ENCODE data around the gene CHID1.

The CHID1 gene

GRCh38 chr11:907668-908067 is 2.9 kb downstream of the CHID1 start:
- no peak for DNase-seq

DNA sequence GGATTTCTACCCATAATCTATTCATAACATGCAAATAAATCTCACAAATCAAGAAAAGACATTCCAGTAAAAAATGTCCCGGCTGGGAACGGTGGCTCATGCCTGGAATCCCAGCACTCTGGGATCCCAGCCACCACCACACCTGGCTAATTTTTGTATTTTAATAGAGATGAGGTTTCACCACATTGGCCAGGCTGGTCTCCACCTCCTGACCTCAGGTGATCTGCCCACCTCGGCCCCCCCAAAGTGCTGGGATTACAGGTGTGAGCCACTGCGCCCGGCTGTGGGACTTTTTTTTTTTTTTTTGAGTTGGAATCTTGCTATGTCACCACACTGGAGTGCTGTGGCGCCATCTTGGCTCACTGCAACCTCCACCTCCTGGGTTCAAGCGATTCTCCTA is 4.7 kb downstream of the CHID1 start:
- no peak for DNase-seq

DNA sequence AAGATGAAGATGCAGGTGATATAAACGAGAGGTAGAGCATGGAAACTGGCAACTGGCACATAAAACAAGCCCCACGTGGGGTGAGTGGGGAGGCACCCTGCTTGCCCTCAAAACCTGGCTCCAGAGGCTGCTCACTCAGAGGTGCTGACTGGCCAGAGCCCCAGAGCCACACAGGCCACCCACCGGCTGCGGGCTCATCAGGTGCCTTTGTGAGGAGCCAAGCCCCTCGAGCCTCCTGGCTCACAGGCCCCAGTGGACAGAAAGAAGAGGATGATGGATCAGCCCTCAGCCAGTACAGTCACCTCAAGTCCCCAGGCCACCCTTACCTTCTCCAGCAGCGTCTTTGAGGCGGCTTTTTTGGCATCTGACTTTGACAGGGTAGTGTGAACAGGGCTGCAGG is 6.2 kb downstream of the CHID1 start:
- no peak for DNase-seq

GRCh38 chr11:901452-902061 is 9.1 kb downstream of the CHID1 start:
- DNase-seq: no peak

- DNase-seq: no peak
These were observed 10.1 kb downstream of the CHID1 start for GRCh38 chr11:900545-900944.

- no peak for DNase-seq
These were observed 10.9 kb downstream of the CHID1 start for GRCh38 chr11:899724-900123.

DNA sequence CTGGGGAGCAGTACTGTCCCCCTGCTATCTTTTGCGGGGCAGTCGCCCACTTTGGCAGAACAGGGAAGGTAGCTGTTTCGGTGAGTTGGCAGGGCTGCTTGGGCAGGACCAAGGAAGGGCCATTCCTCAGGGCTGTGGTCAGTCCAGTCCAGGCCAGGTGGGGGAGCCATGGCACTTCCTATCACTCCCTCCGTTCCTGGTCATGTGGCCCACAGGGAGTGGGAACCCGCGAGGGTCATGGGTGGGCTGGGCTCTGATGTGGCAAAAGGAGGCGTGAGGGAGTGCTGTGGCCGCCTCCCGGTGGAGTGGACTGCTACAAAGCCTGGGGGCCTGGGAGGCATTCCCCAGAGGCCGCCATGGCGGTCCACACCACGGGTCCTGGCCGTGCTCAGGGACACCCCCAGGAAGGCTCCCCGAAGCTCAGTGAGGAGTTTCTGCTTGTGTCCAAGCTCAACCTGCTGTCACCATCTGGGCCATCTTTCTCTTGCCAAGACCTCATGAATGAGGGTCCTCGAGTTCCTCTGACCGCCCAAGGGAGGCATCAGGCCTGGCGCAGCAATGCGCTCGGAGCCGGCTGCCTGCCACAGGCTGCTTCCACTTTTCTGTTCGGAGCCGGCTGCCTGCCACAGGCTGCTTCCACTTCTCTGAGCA is 11.9 kb downstream of the CHID1 start:
- DNase-seq: peak; percentile 14

GRCh38 chr11:898143-898511 is 12.5 kb downstream of the CHID1 start:
- peak; percentile 51 for DNase-seq

DNA sequence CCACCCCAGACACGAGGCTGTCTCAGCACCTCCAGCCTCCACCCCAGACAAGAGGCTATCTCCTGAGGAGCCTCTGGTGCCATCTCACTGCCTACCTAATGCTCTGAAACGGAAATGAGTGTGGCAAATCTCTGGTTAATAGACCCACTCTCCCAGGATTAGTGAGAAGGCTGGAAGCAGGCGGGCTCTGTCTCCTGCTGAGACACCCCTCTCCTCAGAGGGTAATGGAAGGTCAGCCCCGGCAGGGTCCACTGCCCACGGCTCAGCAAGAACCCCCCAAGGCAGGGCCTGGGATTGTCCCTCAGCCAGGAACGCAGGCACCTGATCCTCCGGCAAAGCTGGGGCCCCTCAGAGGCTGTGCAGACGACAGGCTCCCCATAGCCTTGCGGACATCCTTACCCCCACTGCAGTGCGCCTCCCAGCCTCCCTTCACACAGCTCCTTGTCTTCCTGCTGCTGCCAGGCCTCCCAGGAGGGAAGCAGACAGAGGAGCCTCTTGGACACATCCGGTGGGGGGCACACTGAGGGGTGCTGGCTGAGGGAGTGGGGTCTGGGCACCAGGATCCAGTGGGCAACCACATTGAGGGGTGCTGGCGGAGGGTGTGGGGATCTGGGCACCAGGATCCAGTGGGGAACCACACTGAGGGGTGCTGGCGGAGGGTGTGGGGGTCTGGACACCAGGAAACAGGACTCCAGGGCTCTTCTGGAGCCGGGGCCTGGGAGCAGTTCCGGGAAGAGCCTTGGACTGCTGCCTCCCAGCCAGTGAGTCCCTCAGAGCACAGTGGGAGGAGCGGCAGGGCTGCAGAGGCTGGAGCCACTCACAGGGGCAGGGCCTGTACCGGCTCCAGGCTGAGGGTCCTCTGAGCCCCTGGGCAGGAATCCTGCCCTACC is 13.1 kb downstream of the CHID1 start:
- DNase-seq: no peak

GRCh38 chr11:895331-896110 is 15.1 kb downstream of the CHID1 start:
- DNase-seq: no peak

DNA sequence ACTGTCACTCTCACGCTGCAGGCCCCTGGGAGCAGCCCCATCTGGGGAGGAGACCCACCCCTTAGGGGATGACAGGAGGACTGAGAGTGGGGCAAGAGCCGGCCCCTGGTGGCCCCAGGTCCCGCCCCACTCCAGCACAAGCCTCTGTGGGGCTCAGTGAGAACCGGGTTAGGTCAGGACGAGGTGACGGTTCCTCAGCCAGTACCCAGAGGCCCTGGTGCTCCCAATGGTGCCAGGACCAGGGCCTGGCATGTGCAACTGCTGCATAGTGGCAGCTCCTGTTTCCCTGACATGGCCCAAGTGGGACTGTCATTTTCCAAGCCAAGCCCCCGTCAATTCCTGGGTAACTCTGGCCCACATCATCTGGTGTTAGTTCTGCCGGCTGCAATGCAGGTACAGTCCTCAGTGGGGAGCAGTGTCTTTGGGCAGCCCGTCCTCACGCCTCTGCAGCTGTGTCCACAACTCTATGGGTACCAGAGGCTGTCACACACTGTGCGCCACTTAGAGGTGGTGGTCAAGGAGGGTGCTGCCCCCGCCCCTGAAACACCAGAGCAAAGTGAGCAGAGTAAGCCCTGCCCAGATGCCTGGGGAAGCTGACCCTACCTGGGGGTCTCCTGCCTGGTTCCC is 15.9 kb downstream of the CHID1 start:
- no peak for DNase-seq

GRCh38 chr11:893008-893654 is 17.5 kb downstream of the CHID1 start:
- no peak for DNase-seq

GRCh38 chr11:890794-891540 is 19.6 kb downstream of the CHID1 start:
- peak; percentile 81 for DNase-seq

DNA sequence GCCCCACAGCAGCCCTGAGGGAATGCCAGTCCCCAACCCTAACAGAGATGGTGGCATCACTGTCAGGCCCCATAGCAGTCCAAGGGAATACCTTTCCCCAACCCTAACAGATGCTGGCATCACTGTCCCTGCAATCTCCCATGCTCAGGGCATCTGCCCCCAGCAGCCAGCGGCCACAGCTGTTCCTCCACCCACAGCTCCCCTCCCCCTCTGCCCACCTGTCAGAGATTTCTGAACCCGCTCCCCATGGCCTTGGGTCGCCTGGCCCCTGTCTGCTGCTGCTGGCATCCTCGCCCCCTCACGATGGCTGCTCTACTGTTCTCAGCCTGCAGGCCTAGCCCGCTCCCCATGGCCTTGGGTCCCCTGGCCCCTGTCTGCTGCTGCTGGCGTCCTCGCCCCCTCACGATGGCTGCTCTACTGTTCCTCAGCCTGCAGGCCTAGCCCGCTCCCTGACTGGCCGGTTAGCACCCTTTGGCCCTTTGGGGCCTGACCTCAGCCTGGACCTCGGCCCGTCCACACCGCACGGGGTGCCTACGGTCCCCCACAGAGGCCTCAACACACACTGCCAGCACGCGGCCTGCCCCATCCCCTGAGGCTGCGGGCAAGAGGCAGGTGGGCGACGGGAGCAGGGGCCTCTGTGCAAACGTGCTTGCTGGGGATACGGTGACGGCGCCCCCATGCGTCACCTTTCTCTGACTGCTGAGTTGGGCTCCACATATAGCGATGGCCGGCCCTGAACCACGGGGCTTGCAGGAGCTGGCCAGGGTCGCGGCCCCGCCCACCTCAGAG is 20.7 kb downstream of the CHID1 start:
- peak; percentile 45 for DNase-seq

DNA sequence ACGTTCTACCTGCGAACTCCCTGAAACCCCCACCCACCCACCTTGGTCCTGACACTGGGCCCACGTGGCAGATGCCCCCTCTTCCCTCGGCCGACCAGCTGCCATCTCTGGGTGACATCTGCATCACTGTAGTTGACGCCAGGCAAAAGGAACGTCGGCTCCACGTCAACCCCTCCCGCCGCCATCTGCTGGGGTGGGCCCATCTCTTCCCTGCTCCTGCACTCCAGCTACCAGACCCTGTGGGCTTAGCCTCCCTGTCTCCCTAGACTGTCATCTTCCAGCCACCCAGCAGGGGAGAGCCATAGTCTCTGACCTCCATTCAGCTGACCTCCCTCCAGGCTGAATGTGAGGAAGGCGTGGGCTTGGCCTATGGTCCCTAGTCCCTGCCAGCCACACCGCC is 21.4 kb downstream of the CHID1 start:
- no peak for DNase-seq

DNA sequence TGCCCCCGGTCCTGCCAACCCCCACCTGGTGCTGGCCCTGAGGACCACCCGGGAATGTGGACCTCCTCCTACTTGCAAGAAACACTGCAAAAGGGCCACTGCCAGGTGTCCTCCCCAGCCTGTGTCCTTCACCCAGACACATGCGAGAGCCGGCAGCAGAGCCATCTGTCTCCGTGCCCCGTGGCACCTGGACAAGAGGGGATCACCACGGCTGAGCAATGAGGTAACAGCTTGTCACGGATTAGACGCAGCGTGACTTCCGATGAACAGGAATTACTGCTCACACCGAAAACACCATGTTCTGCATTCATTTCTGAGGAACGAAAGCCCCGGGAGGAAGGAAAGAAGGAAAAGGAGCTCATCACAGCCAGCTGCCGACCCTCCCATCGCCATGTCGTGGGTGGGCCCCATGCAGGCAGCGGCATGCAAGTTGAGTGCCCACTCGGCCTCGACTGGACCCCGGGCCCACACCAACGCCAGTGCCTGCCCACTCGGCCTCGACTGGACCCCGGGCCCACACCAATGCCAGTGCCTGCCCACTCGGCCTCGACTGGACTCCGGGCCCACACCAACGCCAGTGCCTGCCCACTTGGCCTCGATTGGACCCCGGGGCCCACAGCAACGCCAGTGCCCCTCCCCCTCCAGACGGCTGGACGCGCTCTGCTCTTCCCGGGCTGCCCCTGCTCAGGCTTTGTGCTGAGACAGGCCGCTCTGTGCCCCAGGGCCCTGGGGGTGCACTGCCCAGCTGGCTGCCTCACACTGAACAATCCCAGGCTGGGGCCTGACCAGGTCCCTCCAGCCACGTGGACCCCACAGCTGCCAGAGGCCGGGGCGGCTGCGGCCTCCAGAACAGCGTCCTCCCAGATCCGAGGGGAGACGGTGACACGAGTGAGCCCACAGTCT is 22.0 kb downstream of the CHID1 start:
- DNase-seq: no peak

- no peak for DNase-seq
These were observed 23.0 kb downstream of the CHID1 start for GRCh38 chr11:887589-887988.

DNA sequence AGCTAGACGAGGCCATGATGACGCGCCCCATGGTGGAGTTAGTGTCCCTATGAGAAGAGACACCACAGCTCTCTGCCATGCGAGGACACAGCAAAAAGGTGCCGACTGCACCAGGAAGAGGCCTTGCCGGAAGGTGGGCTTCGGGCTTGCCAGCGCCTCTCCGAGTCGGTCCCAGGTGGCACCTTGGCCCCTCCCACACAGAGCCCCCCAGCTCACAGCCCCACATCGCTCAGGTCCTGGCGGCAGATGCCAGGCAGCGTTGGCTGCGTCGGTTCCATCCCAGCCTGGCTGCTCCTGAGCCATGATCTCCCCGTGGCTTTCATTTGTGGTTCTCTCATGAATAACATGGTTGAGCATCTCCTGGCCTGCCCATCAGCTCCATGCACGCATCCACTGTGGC is 24.0 kb downstream of the CHID1 start:
- DNase-seq: no peak

GRCh38 chr11:884578-885070 is 26.0 kb downstream of the CHID1 start:
- no peak for DNase-seq

All from NCI-H69 (cell line).